Astrocyte of the cerebellum (primary cell): ENCODE data around the gene SDCCAG8.
"Not testable (repeated sequence)": the region's sequence is repeated elsewhere in the genome, so short reads cannot be mapped to it uniquely, and the experiment has no call there.

Experiments
- DNase-seq: peaks from one replicate; pipeline ENCODE4 v3.0.0-alpha.2; 2011; ENCODE audit warnings: low read depth
- H3K4me3 ChIP-seq: 2 replicates; pipeline ENCODE4 v1.5.1; 2011; ENCODE audit warnings: mild to moderate bottlenecking, low read depth, low read length, moderate library complexity
- in situ Hi-C: cut with HindIII; loops from 2 replicates; pipeline ENCODE4 v1.10.0; 2017; ENCODE audit warnings: low sequenced_read_pairs
- TF ChIP-seq, protein P1 (sequence below): IDR thresholded peaks from 2 replicates; pipeline ENCODE4 v1.5.1; 2012; ENCODE audit warnings: low read length, low read depth, moderate library complexity, mild to moderate bottlenecking; ENCODE audit errors: missing control alignments

The SDCCAG8 gene

DNA sequence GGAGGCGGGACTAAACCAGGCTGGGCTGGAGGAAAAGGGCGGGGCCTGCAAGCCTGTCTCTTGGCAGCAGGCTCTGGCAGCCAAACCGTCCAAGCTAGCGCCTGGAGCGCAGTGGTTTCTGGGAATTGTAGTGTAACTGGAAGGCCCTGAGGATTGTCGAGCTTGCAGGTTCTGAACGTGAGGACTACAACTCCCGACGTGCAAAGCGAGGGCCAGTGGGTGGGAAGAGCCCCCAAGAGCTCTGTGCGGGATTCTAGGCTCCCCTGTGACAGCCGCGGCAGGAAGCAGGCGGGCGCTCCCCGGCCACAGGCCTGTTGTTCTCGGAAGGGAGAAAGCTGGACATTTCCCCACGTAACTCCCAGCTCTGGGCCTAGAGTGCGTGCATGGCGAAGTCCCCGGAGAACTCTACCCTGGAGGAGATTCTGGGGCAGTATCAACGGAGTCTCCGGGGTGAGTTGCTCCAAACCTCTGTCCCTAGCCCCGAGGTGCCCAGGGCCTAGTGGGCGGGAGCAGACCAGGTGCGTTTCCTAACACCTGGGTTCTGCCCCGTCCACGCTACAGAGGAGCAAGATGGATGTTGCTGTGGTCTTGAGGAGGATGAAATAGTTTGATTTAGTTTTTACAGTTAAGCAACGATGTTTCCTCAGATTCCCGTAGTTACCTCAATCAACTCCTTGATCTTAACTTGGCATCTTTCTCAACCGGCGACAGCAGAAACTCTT lies at the start of gene SDCCAG8:
SDCCAG8 (plus strand) TSS at position 251 of the 722 bp plus-strand sequence; CDS start at position 384, 133 bp downstream.
- peak; percentile 100 for DNase-seq
- peak within 1 kb of the TSS; percentile 89 for H3K4me3 ChIP-seq
- in situ Hi-C loops, result no loop called here
- TF ChIP-seq, protein P1, sequence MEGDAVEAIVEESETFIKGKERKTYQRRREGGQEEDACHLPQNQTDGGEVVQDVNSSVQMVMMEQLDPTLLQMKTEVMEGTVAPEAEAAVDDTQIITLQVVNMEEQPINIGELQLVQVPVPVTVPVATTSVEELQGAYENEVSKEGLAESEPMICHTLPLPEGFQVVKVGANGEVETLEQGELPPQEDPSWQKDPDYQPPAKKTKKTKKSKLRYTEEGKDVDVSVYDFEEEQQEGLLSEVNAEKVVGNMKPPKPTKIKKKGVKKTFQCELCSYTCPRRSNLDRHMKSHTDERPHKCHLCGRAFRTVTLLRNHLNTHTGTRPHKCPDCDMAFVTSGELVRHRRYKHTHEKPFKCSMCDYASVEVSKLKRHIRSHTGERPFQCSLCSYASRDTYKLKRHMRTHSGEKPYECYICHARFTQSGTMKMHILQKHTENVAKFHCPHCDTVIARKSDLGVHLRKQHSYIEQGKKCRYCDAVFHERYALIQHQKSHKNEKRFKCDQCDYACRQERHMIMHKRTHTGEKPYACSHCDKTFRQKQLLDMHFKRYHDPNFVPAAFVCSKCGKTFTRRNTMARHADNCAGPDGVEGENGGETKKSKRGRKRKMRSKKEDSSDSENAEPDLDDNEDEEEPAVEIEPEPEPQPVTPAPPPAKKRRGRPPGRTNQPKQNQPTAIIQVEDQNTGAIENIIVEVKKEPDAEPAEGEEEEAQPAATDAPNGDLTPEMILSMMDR, result no peak

DNA sequence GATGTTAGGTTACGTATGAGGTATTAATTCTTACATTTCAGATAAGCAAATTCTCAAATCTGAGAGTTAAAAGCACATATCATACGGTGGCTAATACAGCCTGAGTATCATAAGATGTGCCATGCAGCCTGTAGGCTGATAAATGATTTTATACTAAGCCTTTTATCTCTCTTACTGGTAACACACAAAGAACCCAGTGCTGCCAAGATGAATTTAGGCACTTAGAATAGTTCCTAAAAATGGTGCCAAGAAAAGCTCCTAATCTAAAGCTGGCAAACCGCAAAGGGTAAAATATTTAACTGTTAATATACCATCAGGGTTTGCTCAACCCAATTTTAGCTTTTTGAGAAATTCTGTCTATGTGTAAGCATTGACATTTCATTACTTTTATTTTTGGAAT lies 43.9 kb upstream of the SDCCAG8 start:
- DNase-seq, in situ Hi-C loops, H3K4me3 ChIP-seq: not testable (repeated sequence)

DNA sequence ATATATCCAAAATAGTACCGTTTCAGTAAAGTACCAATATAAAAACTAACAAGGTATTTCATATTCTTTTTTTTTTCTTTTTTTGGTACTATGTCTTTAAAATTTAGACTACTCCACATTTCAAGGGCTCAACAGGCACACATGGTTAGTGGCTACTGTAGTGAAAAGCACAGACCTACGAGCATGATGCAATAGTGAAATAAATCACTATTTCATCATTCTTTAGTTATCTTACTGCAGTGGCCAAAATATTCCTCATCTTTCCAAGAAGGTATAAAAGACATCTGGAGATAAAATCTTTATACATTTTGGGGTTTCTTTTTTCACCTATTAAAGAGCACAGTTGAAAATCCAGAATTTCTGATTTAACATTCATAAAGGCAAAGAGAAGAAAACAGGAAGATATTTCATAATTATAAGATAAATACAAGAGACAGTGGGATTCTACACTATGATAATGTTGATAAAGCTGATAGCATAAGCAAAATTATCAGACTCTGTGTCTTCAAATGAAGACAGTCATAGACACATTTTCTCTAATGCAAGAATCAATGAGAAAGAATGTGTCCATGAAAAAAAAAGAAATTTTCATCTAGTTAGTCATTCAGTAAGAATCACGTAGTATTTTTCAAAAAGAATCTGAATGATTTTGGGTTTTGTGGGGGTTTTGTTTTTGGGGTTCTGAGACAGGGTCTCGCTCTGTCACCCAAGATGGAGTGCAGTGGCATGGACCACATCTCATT lies 42.6 kb upstream of the SDCCAG8 start:
- in situ Hi-C loops, result no loop called here
- H3K4me3 ChIP-seq, result no peak overlapping the region
- DNase-seq, result no peak
- TF ChIP-seq, protein P1, result no peak

DNA sequence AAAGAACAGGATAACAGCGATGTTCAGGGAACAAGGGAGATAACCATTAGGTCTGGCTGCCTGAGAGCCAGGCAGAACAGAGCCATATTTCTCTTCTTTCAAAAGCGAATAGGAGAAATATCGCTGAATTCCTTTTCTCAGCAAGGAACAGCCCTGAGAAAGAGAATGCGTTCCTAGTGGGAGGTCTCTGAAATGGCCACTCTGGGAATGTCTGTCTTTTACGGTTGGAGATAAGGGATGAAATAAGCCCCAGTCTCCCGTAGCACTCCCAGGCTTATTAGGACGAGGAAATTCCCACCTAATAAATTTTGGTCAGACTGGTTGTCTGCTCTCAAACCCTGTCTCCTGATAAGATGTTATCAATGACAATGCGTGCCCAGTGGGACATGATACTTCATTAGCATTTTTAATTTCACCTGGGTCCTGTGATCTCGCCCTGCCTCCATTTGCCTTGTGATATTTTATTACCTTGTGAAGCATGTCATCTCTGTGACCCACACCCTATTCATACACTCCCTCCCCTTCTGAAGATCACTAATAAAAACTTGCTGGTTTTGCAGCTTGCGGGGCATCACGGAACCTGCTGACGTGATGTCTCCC lies 40.5 kb upstream of the SDCCAG8 start:
- in situ Hi-C loops, DNase-seq, H3K4me3 ChIP-seq: not testable (repeated sequence)

DNA sequence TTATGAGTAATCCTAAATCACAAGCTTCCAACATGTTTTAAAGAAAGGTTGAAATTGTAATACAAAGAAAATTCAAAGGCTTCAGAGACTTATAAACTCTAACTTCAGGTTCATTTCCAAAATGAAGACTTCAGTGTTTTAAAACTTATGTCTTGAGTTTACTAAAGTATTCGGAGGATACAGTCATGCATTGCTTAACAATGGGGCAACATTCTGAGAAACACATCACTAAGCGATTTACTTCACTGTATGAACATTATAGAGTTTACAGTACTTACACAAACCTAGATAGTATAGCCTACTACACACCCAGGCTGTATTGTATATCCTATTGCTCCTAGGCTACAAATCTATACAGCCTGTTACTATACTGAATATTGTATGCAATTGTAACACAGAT lies 39.1 kb upstream of the SDCCAG8 start:
- no peak for DNase-seq
- no peak overlapping the region for H3K4me3 ChIP-seq
- TF ChIP-seq, protein P1, result no peak
- in situ Hi-C loops, result no loop called here

DNA sequence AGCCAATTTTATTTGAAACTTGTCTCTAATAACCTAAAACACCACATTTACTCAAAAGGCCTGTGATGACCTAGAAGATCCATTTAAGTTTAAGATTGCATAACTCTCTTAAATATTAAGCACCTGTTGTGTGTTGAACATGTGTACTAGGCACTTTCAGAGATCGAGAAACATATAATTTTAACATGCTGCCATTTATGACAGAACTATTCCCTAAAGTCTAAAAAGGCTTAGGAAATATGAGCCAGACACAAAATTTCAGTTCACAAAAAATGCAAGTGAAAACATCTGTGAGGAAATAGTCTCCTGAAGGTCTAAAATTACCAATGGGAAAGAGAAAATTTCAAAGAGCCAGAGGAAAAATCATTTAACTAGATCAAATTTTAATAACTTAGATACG lies 38.5 kb upstream of the SDCCAG8 start:
- in situ Hi-C loops, result no loop called here
- no peak overlapping the region for H3K4me3 ChIP-seq
- DNase-seq, result no peak
- TF ChIP-seq, protein P1, result no peak

DNA sequence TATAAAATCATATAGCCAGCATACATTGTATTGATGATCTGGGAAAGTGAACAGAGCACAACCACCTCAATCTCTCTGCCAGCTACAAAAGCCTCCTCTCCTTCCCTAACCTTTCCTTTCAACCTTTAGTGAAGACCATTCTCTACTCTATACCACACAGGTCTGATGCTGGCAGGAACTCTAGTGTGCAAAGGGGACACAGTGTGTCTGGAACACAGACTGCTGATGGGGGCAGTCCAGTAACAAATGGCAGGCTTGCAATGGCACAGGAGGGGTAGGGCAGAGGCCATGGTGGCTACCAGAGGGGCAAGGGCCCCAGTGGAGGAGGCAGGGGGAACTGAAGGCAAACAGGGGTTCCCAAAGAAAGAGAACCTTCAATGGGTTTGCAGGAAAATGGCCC lies 37.8 kb upstream of the SDCCAG8 start:
- in situ Hi-C loops, result no loop called here
- TF ChIP-seq, protein P1, result no peak
- DNase-seq, result no peak
- H3K4me3 ChIP-seq, result no peak overlapping the region
